Cardiac atrium fibroblast (primary cell): Measurements from ENCODE around the gene BRD9. TPM values are rescaled to one million over a fixed set of nuclear protein-coding genes. Genes with fewer than 3 reads are reported as not detected.

Experiments
- total RNA-seq: library from RNA; depleted of rRNA; stranded (reverse); fragments of >200 nt; gene quantifications from 2 replicates; pipeline ENCODE4 v1.2.3, GENCODE V29; 2015

The BRD9 gene
- total RNA-seq = 18.6 and 23.6 TPM in 2 replicates

DNA sequence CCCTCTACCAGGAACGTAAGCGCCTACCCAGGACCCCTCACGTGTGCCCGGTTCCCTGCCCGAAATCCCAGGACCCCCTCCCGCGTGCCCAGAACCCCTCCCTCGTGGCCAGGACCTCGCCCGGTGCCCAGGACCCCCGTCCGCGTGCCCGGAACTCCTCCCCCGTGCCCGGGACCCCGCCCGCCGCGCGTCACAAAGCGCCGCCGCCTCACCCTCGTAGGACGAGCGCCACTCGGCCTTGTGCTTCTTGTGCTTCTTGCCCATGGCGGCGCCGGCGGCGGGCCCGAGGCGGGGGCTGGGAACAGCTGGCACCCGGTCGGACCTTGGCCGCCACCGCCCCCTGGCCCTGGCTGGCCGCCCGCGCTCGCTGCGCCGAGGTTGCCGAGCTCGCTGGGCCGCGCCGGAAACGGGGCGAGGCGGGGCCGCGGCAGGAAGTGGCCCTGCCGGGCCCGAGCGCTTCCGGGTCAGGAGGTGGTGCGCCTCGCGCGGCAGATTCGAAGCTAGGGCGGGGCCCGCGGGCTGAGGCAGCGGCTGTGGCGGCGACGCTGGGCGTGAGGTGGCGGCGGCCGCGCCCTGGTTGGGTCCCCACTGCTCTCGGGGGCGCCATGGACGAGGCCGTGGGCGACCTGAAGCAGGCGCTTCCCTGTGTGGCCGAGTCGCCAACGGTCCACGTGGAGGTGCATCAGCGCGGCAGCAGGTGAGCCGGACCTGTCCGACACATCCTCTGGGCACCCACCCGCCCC lies at the start of gene BRD9, which contains the start of gene TRIP13:
BRD9 (minus strand) TSS at position 408 of the 743 bp plus-strand sequence; CDS start at position 264, 144 bp downstream.
TRIP13 (plus strand) TSS at position 491 of the 743 bp plus-strand sequence; CDS start at position 606, 115 bp downstream.

GRCh38 chr5:850511-851006 lies 42.0 kb downstream of the BRD9 start, which contains the start of gene ZDHHC11:
ZDHHC11 (minus strand) TSS chr5:850986; CDS start chr5:850602, 384 bp downstream.

Other genes starting within 250 kb of the BRD9 start
- gene TPPP, start 199.4 kb downstream of the BRD9 start, total RNA-seq = 0.72 and 1.1 TPM in 2 replicates
- not detected in 2 replicates for gene ZDHHC11B, start 108.1 kb downstream of the BRD9 start, total RNA-seq
- gene ZDHHC11, start 41.8 kb downstream of the BRD9 start, total RNA-seq = 0.54 and 0.81 TPM in 2 replicates
- gene TRIP13, start 83 bp upstream of the BRD9 start, total RNA-seq = 6.1 and 11.7 TPM in 2 replicates
- gene NKD2, start 116.0 kb upstream of the BRD9 start, total RNA-seq = 22.4 and 30.5 TPM in 2 replicates
- 7.4 and 14.3 TPM in 2 replicates for gene SLC12A7, start 219.3 kb upstream of the BRD9 start, total RNA-seq